ENCODE measurements around the gene CD86. TPM values are rescaled to one million over a fixed set of nuclear protein-coding genes. Genes with fewer than 3 reads are reported as not detected.

The CD86 gene
- polyA plus RNA-seq, 4 donors, result 0.89 to 3.1 (median 2.2) TPM

DNA sequence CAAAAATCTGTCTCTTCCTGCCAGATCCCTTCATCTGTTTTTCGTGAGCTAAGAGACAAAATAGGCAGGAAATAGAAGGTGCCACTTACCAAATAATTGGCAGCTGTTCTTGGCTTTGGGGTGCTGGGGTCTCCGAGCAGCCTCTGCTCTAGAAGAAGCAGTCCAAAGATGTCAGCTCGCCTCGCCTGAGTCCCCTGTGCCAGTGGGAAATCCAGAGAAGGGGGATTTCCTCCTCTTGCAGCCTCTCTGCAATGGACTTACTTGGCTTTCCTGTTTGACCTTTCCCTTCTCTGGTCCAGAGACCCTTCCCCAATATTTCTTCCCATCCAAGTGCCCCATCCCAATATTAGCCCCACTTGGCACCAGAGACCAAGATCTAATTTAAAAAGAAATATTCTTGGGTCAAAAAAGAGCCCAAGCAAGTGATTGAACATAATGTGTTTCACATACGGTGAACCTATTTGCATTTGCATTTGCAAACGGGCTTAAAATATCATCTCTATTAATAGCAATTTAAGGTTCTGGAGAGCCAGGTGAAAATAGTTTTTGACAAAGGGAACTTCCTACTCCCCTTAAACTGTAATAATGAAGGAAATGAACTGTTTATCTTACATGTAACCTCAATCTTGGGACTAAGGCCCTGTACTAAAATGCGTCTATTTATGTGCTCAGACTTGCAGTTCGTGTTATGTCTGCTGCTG, 23.2 kb downstream of the CD86 start:
- Histone ChIP-seq H3K36me3 (ENCODE audit: control insufficient read depth in 3 of 3, insufficient read depth in 2 of 3, low read depth in 1 of 3, low read length in 3 of 3) (no peaks in the 10 kb centered on the region), H3K4me1 (ENCODE audit: control insufficient read depth in 3 of 3, insufficient read depth in 2 of 3, low read depth in 1 of 3, low read length in 2 of 3) (no peaks in the 10 kb centered on the region), H3K4me3 (ENCODE audit: low read depth in 1 of 3, low read length in 3 of 3) (no peak overlapping the region), H3K27ac (ENCODE audit: low read depth in 1 of 3, low read length in 2 of 3) (no peak overlapping the region), H3K9me3 (ENCODE audit: control insufficient read depth in 2 of 2, insufficient read depth in 1 of 2, low read depth in 1 of 2, low read length in 1 of 2) (no peaks in the 10 kb centered on the region), H3K27me3 (ENCODE audit: control insufficient read depth in 3 of 3, insufficient read depth in 3 of 3, low read length in 3 of 3) (peaks cover 0 to 2% (median 0%) of the 10 kb centered on the region in 3 donors)
- DNase-seq (no peak), FAIRE-seq (no peak)
- 58 to 81% (median 74%) methylated on average over 8 of the region's 8 CpGs for whole genome bisulfite sequencing, 3 donors

DNA sequence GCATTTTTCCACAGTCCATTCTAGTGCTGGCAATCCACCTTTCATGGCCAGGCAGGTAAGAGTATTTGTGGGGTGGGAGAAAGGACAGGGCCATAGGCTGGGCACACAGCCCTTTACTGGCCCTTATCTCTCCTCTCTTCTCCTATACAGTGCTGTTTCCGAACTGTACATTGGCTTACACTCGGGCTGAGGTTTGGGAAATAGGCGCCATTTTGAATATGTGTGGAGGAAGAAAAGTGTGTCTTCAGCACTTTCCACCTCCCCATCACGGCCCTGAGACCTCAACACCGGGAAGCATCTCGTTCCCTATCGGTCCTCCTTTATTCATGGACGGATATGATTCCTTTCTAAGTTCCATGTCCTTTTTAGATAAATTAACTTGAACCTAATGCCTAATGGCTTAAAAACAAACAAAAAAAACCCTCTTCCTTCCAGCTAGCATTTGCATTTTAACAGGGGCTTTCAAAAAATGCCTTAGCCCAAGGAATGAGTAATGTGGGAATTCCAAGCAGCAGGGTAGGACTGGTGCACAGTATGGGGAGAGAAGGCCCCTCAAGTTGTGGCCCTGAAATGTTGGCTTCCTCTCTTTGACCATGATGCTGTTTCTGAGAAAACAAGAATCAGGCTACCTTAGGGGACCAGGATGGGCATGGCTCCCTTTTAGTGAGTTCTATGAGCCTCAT, 24.5 kb downstream of the CD86 start:
- no peak for FAIRE-seq
- H3K27me3 ChIP-seq (ENCODE audit: control insufficient read depth in 3 of 3, insufficient read depth in 3 of 3, low read length in 3 of 3), result peaks cover 0 to 2% (median 0%) of the 10 kb centered on the region in 3 donors
- H3K36me3 ChIP-seq (ENCODE audit: control insufficient read depth in 3 of 3, insufficient read depth in 2 of 3, low read depth in 1 of 3, low read length in 3 of 3), result no peaks in the 10 kb centered on the region
- no peak overlapping the region for H3K27ac ChIP-seq (ENCODE audit: low read depth in 1 of 3, low read length in 2 of 3)
- H3K4me3 ChIP-seq (ENCODE audit: low read depth in 1 of 3, low read length in 3 of 3), result no peak overlapping the region
- H3K4me1 ChIP-seq (ENCODE audit: control insufficient read depth in 3 of 3, insufficient read depth in 2 of 3, low read depth in 1 of 3, low read length in 2 of 3), result no peaks in the 10 kb centered on the region
- H3K9me3 ChIP-seq (ENCODE audit: control insufficient read depth in 2 of 2, insufficient read depth in 1 of 2, low read depth in 1 of 2, low read length in 1 of 2), result no peaks in the 10 kb centered on the region
- 89 to 93% (median 92%) methylated on average over 8 of the region's 8 CpGs for WGBS, 3 donors
- no peak for DNase-seq

- H3K36me3 ChIP-seq (ENCODE audit: control insufficient read depth in 3 of 3, insufficient read depth in 2 of 3, low read depth in 1 of 3, low read length in 3 of 3), result no peaks in the 10 kb centered on the region
- 73 to 86% (median 85%) methylated on average over 9 of the region's 9 CpGs for WGBS, 3 donors
These were observed 25.0 kb downstream of the CD86 start for GRCh38 chr3:122080207-122080587.

DNA sequence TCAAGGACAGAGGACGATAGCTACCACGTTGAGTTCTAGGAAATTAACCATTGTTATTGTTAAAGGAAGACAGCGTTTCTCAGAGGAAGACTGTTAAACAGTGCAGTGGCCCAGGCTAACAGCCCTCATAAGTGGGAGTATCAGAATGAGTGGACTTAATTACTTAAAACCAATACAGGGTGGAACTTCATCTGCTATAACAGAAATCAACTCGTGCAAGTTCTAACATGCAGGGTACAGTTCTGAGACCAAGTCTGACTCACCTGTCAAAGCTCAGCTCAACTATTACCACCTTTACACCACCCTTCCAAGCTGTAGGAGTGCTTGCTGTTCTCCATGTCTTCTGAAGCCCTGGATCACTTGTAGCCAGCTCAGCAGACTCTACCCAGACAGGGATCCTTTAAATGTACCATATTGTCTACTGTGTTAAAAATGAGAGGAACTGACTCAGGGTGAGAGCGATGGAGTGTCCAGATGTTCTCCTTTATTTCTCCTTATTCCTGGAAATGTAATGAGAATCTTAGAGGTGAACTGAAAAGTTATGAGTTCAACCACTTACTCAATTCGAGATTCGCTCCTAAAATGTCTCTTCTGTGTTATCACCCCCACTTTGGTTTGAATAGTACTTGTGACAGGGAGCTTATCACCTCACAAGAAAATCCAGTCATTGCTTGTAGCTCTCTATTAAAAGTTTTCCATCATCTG, 26.5 kb downstream of the CD86 start:
- Histone ChIP-seq H3K27ac (ENCODE audit: low read depth in 1 of 3, low read length in 2 of 3) (no peak overlapping the region), H3K36me3 (ENCODE audit: control insufficient read depth in 3 of 3, insufficient read depth in 2 of 3, low read depth in 1 of 3, low read length in 3 of 3) (no peaks in the 10 kb centered on the region), H3K4me1 (ENCODE audit: control insufficient read depth in 3 of 3, insufficient read depth in 2 of 3, low read depth in 1 of 3, low read length in 2 of 3) (no peaks in the 10 kb centered on the region), H3K27me3 (ENCODE audit: control insufficient read depth in 3 of 3, insufficient read depth in 3 of 3, low read length in 3 of 3) (peaks cover 0 to 2% (median 0%) of the 10 kb centered on the region in 3 donors), H3K4me3 (ENCODE audit: low read depth in 1 of 3, low read length in 3 of 3) (no peak overlapping the region), H3K9me3 (ENCODE audit: control insufficient read depth in 2 of 2, insufficient read depth in 1 of 2, low read depth in 1 of 2, low read length in 1 of 2) (no peaks in the 10 kb centered on the region)
- DNase-seq (no peak), FAIRE-seq (no peak)
- WGBS, 3 donors, result 53 to 66% (median 54%) methylated on average over 7 of the region's 7 CpGs

More at GRCh38 chr3:122080207-122080587, 25.0 kb downstream of the CD86 start:
- Histone ChIP-seq H3K27me3 (ENCODE audit: control insufficient read depth in 3 of 3, insufficient read depth in 3 of 3, low read length in 3 of 3) (peaks cover 0 to 2% (median 0%) of the 10 kb centered on the region in 3 donors), H3K4me3 (ENCODE audit: low read depth in 1 of 3, low read length in 3 of 3) (no peak overlapping the region), H3K4me1 (ENCODE audit: control insufficient read depth in 3 of 3, insufficient read depth in 2 of 3, low read depth in 1 of 3, low read length in 2 of 3) (no peaks in the 10 kb centered on the region), H3K9me3 (ENCODE audit: control insufficient read depth in 2 of 2, insufficient read depth in 1 of 2, low read depth in 1 of 2, low read length in 1 of 2) (no peaks in the 10 kb centered on the region), H3K27ac (ENCODE audit: low read depth in 1 of 3, low read length in 2 of 3) (no peak overlapping the region)
- FAIRE-seq (no peak), DNase-seq (no peak)

DNA sequence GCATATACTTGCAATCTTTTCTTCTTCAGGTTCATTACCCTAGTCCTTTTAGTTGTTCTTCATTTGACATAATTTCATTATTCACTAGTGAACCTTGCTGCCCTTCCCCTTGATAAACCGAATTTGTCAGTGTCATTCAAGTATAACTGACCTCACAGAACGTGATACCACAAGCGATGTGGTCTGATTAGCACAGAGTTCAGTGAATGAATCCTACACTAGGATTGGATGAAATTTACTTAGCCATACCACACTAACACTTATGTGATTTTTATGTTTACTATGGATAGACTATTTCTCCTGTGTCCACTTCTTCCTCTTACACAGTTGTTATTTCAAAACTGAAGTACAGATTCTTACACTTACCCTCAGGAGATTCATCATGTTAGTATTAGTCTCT, 27.2 kb downstream of the CD86 start:
- no peak overlapping the region for H3K4me3 ChIP-seq (ENCODE audit: low read depth in 1 of 3, low read length in 3 of 3)
- DNase-seq, result no peak
- H3K36me3 ChIP-seq (ENCODE audit: control insufficient read depth in 3 of 3, insufficient read depth in 2 of 3, low read depth in 1 of 3, low read length in 3 of 3), result no peaks in the 10 kb centered on the region
- no peaks in the 10 kb centered on the region for H3K9me3 ChIP-seq (ENCODE audit: control insufficient read depth in 2 of 2, insufficient read depth in 1 of 2, low read depth in 1 of 2, low read length in 1 of 2)
- H3K27me3 ChIP-seq (ENCODE audit: control insufficient read depth in 3 of 3, insufficient read depth in 3 of 3, low read length in 3 of 3), result peaks cover 0 to 2% (median 0%) of the 10 kb centered on the region in 3 donors
- WGBS, 3 donors, result 54 to 71% (median 55%) methylated on average over 3 of the region's 3 CpGs
- no peaks in the 10 kb centered on the region for H3K4me1 ChIP-seq (ENCODE audit: control insufficient read depth in 3 of 3, insufficient read depth in 2 of 3, low read depth in 1 of 3, low read length in 2 of 3)
- H3K27ac ChIP-seq (ENCODE audit: low read depth in 1 of 3, low read length in 2 of 3), result no peak overlapping the region
- FAIRE-seq, result no peak

DNA sequence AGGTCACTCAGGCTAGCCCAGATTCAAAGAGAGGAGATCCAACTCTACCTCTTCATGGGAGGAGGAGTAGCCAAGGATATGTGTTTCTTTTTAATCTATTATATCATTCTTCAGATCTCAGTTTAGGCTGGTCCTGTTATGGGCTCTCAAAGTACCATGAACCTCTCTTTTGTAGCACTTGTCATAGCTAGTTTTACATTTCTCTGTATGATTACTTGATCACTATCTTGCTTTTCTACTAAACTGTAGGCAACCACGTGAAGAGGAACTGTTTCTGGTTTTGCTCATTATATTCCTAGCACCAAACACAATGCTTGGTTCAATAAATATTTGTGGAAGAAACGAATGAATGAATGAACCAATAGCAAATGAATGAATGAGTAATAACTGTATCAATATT, 29.6 kb downstream of the CD86 start:
- FAIRE-seq, result no peak
- DNase-seq, result no peak
- no peak overlapping the region for H3K27ac ChIP-seq (ENCODE audit: low read depth in 1 of 3, low read length in 2 of 3)
- whole genome bisulfite sequencing, 3 donors, result 62 to 70% (median 63%) methylated on average over 2 of the region's 2 CpGs
- H3K9me3 ChIP-seq (ENCODE audit: control insufficient read depth in 2 of 2, insufficient read depth in 1 of 2, low read depth in 1 of 2, low read length in 1 of 2), result no peaks in the 10 kb centered on the region
- no peaks in the 10 kb centered on the region for H3K4me1 ChIP-seq (ENCODE audit: control insufficient read depth in 3 of 3, insufficient read depth in 2 of 3, low read depth in 1 of 3, low read length in 2 of 3)
- H3K4me3 ChIP-seq (ENCODE audit: low read depth in 1 of 3, low read length in 3 of 3), result no peak overlapping the region
- H3K27me3 ChIP-seq (ENCODE audit: control insufficient read depth in 3 of 3, insufficient read depth in 3 of 3, low read length in 3 of 3), result peaks cover 0 to 2% (median 0%) of the 10 kb centered on the region in 3 donors
- H3K36me3 ChIP-seq (ENCODE audit: control insufficient read depth in 3 of 3, insufficient read depth in 2 of 3, low read depth in 1 of 3, low read length in 3 of 3), result no peaks in the 10 kb centered on the region

DNA sequence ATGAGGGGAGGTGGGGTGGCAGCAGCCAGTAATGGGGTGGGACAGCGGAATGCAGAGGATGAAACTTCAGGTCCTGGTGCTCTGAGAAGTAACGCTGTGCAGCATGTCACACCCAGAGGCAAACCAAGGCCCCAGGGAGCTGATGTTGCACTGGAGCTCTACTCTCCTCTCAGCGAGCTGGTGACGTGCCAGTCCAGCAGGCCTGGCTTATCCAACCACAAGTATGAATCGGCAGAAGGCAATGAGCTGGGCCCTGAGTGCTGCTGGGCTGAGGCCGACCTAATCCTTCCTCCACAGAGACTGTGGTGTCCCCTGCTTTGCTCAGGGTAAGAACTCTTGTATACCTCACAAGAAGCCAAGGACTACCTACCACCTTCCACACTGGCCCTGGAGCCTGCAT, 30.5 kb downstream of the CD86 start:
- Histone ChIP-seq H3K36me3 (ENCODE audit: control insufficient read depth in 3 of 3, insufficient read depth in 2 of 3, low read depth in 1 of 3, low read length in 3 of 3) (no peaks in the 10 kb centered on the region), H3K27me3 (ENCODE audit: control insufficient read depth in 3 of 3, insufficient read depth in 3 of 3, low read length in 3 of 3) (no peaks in the 10 kb centered on the region), H3K9me3 (ENCODE audit: control insufficient read depth in 2 of 2, insufficient read depth in 1 of 2, low read depth in 1 of 2, low read length in 1 of 2) (no peaks in the 10 kb centered on the region), H3K27ac (ENCODE audit: low read depth in 1 of 3, low read length in 2 of 3) (no peak overlapping the region), H3K4me1 (ENCODE audit: control insufficient read depth in 3 of 3, insufficient read depth in 2 of 3, low read depth in 1 of 3, low read length in 2 of 3) (no peaks in the 10 kb centered on the region), H3K4me3 (ENCODE audit: low read depth in 1 of 3, low read length in 3 of 3) (no peak overlapping the region)
- FAIRE-seq (no peak), DNase-seq (no peak)
- WGBS, 3 donors, result 88 to 92% (median 91%) methylated on average over 6 of the region's 6 CpGs

- H3K27ac ChIP-seq (ENCODE audit: low read depth in 1 of 3, low read length in 2 of 3), result no peak overlapping the region
- no peaks in the 10 kb centered on the region for H3K4me1 ChIP-seq (ENCODE audit: control insufficient read depth in 3 of 3, insufficient read depth in 2 of 3, low read depth in 1 of 3, low read length in 2 of 3)
- H3K9me3 ChIP-seq (ENCODE audit: control insufficient read depth in 2 of 2, insufficient read depth in 1 of 2, low read depth in 1 of 2, low read length in 1 of 2), result no peaks in the 10 kb centered on the region
- 81 to 94% (median 93%) methylated on average over 3 of the region's 3 CpGs for WGBS, 3 donors
- no peaks in the 10 kb centered on the region for H3K36me3 ChIP-seq (ENCODE audit: control insufficient read depth in 3 of 3, insufficient read depth in 2 of 3, low read depth in 1 of 3, low read length in 3 of 3)
- no peak for FAIRE-seq
- no peak for DNase-seq
- no peaks in the 10 kb centered on the region for H3K27me3 ChIP-seq (ENCODE audit: control insufficient read depth in 3 of 3, insufficient read depth in 3 of 3, low read length in 3 of 3)
- no peak overlapping the region for H3K4me3 ChIP-seq (ENCODE audit: low read depth in 1 of 3, low read length in 3 of 3)
These were observed 33.4 kb downstream of the CD86 start for GRCh38 chr3:122088531-122088930.

Measured in small intestine (tissue), 7 donors.